Psoas muscle (tissue), 8 donors: ENCODE results near the gene TMEM151A. TPM values are rescaled to one million over a fixed set of nuclear protein-coding genes. Genes with fewer than 3 reads are reported as not detected.

Source experiments
- ATAC-seq, 4 donors: fragments of 200-7000 bp; cut with Tn5 transposase; one replicate each; pipeline ENCODE4 v1.9.1; 2020; ENCODE audit warnings: moderate library complexity in 3 of 4, mild to moderate bottlenecking in 2 of 4
- DNase-seq, 2 donors: peaks; one replicate each; pipeline ENCODE4 v3.0.0-alpha.2; 2020
- H3K27ac ChIP-seq: fragments of 200-600 bp; one replicate; pipeline ENCODE4 v1.8.0; 2022
- H3K27me3 ChIP-seq, 3 donors: fragments of 200-600 bp in 1 of 3; one replicate each; pipeline versions ENCODE4 v1.6.1 to v1.8.0; 2013 to 2022; ENCODE audit warnings: low read length in 2 of 3, mild to moderate bottlenecking in 2 of 3, moderate library complexity in 1 of 3; ENCODE audit not compliant: insufficient read depth in 3 of 3
- H3K36me3 ChIP-seq, 2 donors: fragments of 200-600 bp in 1 of 2; one replicate each; pipeline versions ENCODE4 v1.6.1 to v1.8.0; 2013 to 2022; ENCODE audit warnings: low read depth in 1 of 2, mild to moderate bottlenecking in 1 of 2, moderate library complexity in 1 of 2; ENCODE audit not compliant: insufficient read depth in 1 of 2
- H3K4me1 ChIP-seq: fragments of 200-600 bp; one replicate; pipeline ENCODE4 v1.8.0; 2022
- H3K4me3 ChIP-seq: fragments of 200-600 bp; one replicate; pipeline ENCODE4 v1.8.0; 2022; ENCODE audit warnings: mild to moderate bottlenecking
- H3K9me3 ChIP-seq: fragments of 200-600 bp; one replicate; pipeline ENCODE4 v1.8.0; 2022
- CTCF ChIP-seq: fragments of 200-600 bp; IDR thresholded peaks from one replicate; pipeline ENCODE4 v1.8.0; 2022; ENCODE audit warnings: antibody characterized with exemption
- WGBS, 3 donors: extraction: QIAGEN DNeasy Blood & Tissue Kit; methylation state at CpG; one replicate each; pipeline versions ENCODE4 v1.1.6 to v1.1.7; 2013; 5-methylcytosine and 5-hydroxymethylcytosine counted together
- intact Hi-C, 2 donors: fragments of 100-400 bp; cut with DNase I; formaldehyde crosslinking; loops; one replicate each; pipeline versions ENCODE4 v1.11.0 to v1.14.2; 2022
- polyA plus RNA-seq, 3 donors: library from polyadenylated mRNA; stranded (reverse); fragments of 200-250 nt; gene quantifications; one replicate each; pipeline ENCODE4 v1.2.3, GENCODE V29; 2013
- total RNA-seq, 4 donors: library from RNA; stranded (reverse); fragmentation: NEBNext Ultra II Directional in 2 of 4; extraction: Animal tissue kit (Norgen Biotek cat#: 25700) in 2 of 4; gene quantifications; one replicate each; pipeline versions ENCODE4 v1.2.1 to v1.2.4, GENCODE V29; 2021 to 2023
- donor health status: healthy with polysubstance abuse.
- donor health status: DM: no; HTN: no; CAD: no; lungs with moderate emphysema.
- donor health status: Bipolar disorder and iron deficiency.
- donor health status: healthy.
- donor health status: DM: yes; HTN: yes; CAD: no.
- donor health status: DM: no; HTN: no; CAD: no.
- donor health status: DM: no; HTN: no; CAD: no.
- donor health status: DM: yes; HTN: yes; CAD: no.

Gene TMEM151A
- total and polyA plus RNA-seq, 7 donors, result 0.04 to 0.05 TPM; not detected in 5

- intact Hi-C loops, result no loop called here
- WGBS, 3 donors, result 3 to 5% (median 4%) methylated on average over 22 of the region's 22 CpGs
- peak; percentile 83 to 90 (median 88) for ATAC-seq
Measured at GRCh38 chr11:66336234-66337102, 44.8 kb downstream of the TMEM151A start, which contains the start of gene RIN1. Gene RIN1 (minus strand): TSS chr11:66336434. CDS start chr11:66336402, 32 bp downstream.

GRCh38 chr11:66337103-66337899, 45.6 kb downstream of the TMEM151A start:
- Histone ChIP-seq H3K27me3 (no peaks in the 10 kb centered on the region), H3K9me3 (no peaks in the 10 kb centered on the region), H3K36me3 (peaks cover 0 to 67% of the 10 kb centered on the region in 2 donors), H3K4me3 (peak overlapping the region; percentile 78), H3K27ac (peak overlapping the region; percentile 89), H3K4me1 (peaks cover 31% of the 10 kb centered on the region)
- DNase-seq (peak in 1 of 2 donors; percentile 50), ATAC-seq (no peak)
- no peak for TF ChIP-seq CTCF
- 40 to 53% (median 43%) methylated on average over 17 to 18 of the region's 18 CpGs for WGBS, 3 donors
- intact Hi-C loops, result no loop called here

More at GRCh38 chr11:66336234-66337102, 44.8 kb downstream of the TMEM151A start, which contains the start of gene RIN1:
- TF ChIP-seq CTCF, result peak; percentile 46
- Histone ChIP-seq H3K4me3 (peak within 1 kb of the TSS; percentile 78), H3K4me1 (peaks cover 31% of the 10 kb centered on the region), H3K27me3 (no peaks in the 10 kb centered on the region), H3K9me3 (no peaks in the 10 kb centered on the region), H3K27ac (peak within 1 kb of the TSS; percentile 89), H3K36me3 (peaks cover 0 to 64% of the 10 kb centered on the region in 2 donors)
- DNase-seq, result peak; percentile 69 to 82

GRCh38 chr11:66338276-66339161, 46.8 kb downstream of the TMEM151A start:
- Histone ChIP-seq H3K27me3 (no peaks in the 10 kb centered on the region), H3K9me3 (no peaks in the 10 kb centered on the region), H3K4me3 (no peak overlapping the region), H3K4me1 (peaks cover 31% of the 10 kb centered on the region), H3K36me3 (peaks cover 0 to 61% of the 10 kb centered on the region in 2 donors), H3K27ac (no peak overlapping the region)
- peak in 1 of 2 donors; percentile 51 for DNase-seq
- ATAC-seq, result no peak
- TF ChIP-seq CTCF, result no peak
- intact Hi-C loops, result no loop called here
- WGBS, 3 donors, result 80 to 89% (median 83%) methylated on average over 16 to 17 of the region's 17 CpGs

GRCh38 chr11:66339162-66339675, 47.5 kb downstream of the TMEM151A start:
- H3K36me3 ChIP-seq, result peaks cover 0 to 56% of the 10 kb centered on the region in 2 donors
- intact Hi-C loops, result no loop called here

More at GRCh38 chr11:66339162-66339675, 47.5 kb downstream of the TMEM151A start:
- Histone ChIP-seq H3K27ac (no peak overlapping the region), H3K4me3 (no peak overlapping the region), H3K9me3 (no peaks in the 10 kb centered on the region), H3K4me1 (peaks cover 36% of the 10 kb centered on the region), H3K27me3 (no peaks in the 10 kb centered on the region)
- 69 to 84% (median 83%) methylated on average over 6 of the region's 6 CpGs for WGBS, 3 donors
- no peak for TF ChIP-seq CTCF
- DNase-seq, result peak in 1 of 2 donors; percentile 24
- no peak for ATAC-seq
